Subcutaneous abdominal adipose tissue (tissue), 5 donors: ENCODE data around the gene LYRM4.

Source experiments
- H3K27ac ChIP-seq: one replicate; pipeline ENCODE4 v1.7.0; 2013; ENCODE audit warnings: low read depth, mild to moderate bottlenecking, inconsistent platforms, low read length, moderate library complexity
- H3K27me3 ChIP-seq, 5 donors: one replicate each; pipeline ENCODE4 v1.7.0; 2013; ENCODE audit warnings: low read length in 5 of 5, inconsistent platforms in 1 of 5; ENCODE audit not compliant: control insufficient read depth in 5 of 5, insufficient read depth in 4 of 5
- H3K36me3 ChIP-seq, 5 donors: one replicate each; pipeline ENCODE4 v1.7.0; 2013; ENCODE audit warnings: low read length in 5 of 5; ENCODE audit not compliant: control insufficient read depth in 5 of 5, insufficient read depth in 5 of 5
- H3K4me1 ChIP-seq, 5 donors: one replicate each; pipeline ENCODE4 v1.7.0; 2013; ENCODE audit warnings: low read length in 5 of 5, mild to moderate bottlenecking in 3 of 5, moderate library complexity in 1 of 5; ENCODE audit not compliant: control insufficient read depth in 5 of 5, insufficient read depth in 5 of 5
- H3K4me3 ChIP-seq, 5 donors: one replicate each; pipeline ENCODE4 v1.7.0; 2013; ENCODE audit warnings: low read length in 5 of 5, low read depth in 1 of 5
- H3K9ac ChIP-seq, 5 donors: one replicate each; pipeline ENCODE4 v1.7.0; 2013; ENCODE audit warnings: low read length in 5 of 5, mild to moderate bottlenecking in 4 of 5, moderate library complexity in 3 of 5
- H3K9me3 ChIP-seq, 5 donors: one replicate each; pipeline ENCODE4 v1.7.0; 2013; ENCODE audit warnings: low read length in 5 of 5; ENCODE audit not compliant: control insufficient read depth in 5 of 5
- donor health status: healthy.
- donor health status: healthy.
- donor health status: healthy.
- donor health status: healthy.
- donor health status: healthy.

Gene LYRM4

DNA sequence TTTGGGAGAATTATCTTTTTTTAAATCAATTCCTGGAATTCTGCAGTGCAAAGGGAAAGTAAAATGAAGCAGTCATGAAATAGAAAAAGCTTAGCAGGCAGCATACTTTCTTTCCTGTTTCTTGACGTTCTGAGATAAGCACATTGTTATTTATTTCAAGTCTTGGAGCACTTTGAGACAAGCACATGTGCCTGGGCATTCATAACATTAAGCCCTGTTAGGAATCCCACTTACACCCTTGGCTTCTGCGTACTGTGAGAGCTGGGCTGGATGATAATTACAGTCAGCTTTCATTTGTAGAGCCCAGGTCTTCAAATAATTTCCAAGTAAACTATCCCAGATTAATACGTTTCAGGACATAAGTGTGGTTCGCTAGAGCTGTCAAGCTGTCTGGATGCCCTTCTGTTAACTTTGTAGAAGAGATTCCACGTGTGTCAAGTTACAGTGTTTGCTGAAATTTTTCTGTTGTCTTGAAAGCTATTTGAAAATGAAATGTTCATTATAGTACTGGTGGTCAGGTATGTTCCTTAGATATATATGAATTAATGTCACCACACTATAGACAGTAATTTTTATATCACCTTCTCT, 9.4 kb upstream of the LYRM4 start:
- Histone ChIP-seq H3K27ac (no peak overlapping the region), H3K27me3 (no peaks in the 10 kb centered on the region), H3K36me3 (peaks cover 0 to 2% (median 0%) of the 10 kb centered on the region in 5 donors), H3K4me3 (no peak overlapping the region), H3K9me3 (no peaks in the 10 kb centered on the region), H3K4me1 (no peaks in the 10 kb centered on the region), H3K9ac (no peak overlapping the region)

DNA sequence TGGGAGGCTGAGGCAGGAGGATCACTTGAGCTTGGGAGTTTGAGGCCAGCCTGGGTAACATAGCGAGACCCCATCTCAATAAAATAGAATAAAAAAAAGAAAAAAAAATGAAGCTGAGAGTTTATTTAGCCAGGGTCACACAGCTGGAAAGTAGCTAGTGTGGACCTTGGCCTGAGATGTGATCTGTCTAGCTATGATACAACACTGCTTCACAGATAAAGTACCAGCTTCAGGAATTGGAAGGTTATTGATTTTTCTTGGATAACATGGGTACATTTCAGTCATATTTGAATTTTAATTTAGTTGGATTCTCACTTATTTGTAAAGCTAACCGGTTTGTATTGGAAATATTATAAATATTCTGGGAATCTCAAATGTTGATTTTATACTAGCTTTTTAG, 5.7 kb upstream of the LYRM4 start:
- H3K4me3 ChIP-seq, result no peak overlapping the region
- H3K4me1 ChIP-seq, result peaks cover 0 to 13% (median 11%) of the 10 kb centered on the region in 5 donors
- no peaks in the 10 kb centered on the region for H3K27me3 ChIP-seq
- H3K27ac ChIP-seq, result no peak overlapping the region
- H3K9ac ChIP-seq, result no peak overlapping the region
- H3K36me3 ChIP-seq, result peaks cover 0 to 2% (median 0%) of the 10 kb centered on the region in 5 donors
- H3K9me3 ChIP-seq, result no peaks in the 10 kb centered on the region

DNA sequence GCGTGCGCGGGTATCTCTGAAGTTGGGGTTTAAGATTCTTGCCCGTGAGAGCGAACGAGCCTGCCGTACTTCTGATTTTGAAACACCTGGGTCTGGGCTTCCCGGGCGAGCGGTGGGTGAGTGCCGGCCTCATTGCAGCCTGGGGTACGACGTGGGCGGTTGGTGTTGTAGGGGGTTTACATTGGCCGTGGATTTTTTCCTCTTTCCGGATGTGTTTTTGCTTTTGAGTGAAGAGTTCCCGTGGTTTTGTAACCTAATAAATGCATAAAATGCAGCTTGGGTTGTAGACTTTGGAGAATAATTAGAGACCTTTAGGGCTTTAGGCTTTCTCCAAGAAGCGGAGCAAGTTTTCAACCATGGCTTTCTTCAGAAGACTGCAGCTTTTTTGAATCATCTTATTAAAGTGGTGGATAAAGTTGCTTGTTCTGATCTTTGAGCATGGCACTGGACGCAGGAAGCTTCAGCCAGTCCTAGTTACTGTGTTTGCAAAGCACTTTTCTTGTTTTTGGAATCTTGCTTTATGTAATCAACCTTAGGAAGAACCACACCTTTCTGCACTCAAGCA, 877 bp upstream of the LYRM4 start:
- no peaks in the 10 kb centered on the region for H3K27me3 ChIP-seq
- H3K9ac ChIP-seq, result peak overlapping the region; percentile 84 to 96 (median 91)
- H3K4me3 ChIP-seq, result peak overlapping the region; percentile 85 to 94 (median 92)
- H3K36me3 ChIP-seq, result peaks cover 0 to 2% (median 0%) of the 10 kb centered on the region in 5 donors
- H3K27ac ChIP-seq, result peak overlapping the region; percentile 95
- H3K4me1 ChIP-seq, result peaks cover 3 to 22% (median 20%) of the 10 kb centered on the region in 5 donors
- H3K9me3 ChIP-seq, result no peaks in the 10 kb centered on the region

DNA sequence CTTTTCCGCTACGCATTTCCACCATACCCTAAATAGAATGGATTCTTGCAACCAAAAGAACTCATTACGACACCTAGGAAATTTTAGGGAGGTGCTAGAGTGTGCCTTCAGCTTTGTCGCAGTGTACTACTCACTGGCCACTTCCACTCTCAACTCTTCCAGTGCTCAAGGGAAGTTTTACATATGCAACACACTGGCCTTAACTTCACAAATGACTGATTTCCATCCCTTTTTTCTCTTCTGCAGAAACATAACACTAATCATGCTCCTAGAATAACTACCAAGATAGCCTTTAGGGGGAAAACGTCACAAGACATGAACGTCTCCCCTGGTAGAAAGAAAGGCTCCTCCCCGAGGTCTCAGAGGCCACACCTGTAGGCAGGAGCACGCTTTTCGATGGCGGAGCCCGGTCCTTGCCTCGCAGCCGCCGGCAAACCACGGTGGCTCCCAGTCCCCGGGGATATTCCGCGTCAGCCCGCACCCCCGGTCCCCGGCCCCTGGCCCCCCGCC, 584 bp downstream of the LYRM4 start:
- peaks cover 3 to 22% (median 20%) of the 10 kb centered on the region in 5 donors for H3K4me1 ChIP-seq
- H3K4me3 ChIP-seq, result peak overlapping the region; percentile 77 to 94 (median 92)
- peaks cover 0 to 3% (median 0%) of the 10 kb centered on the region in 5 donors for H3K36me3 ChIP-seq
- no peaks in the 10 kb centered on the region for H3K9me3 ChIP-seq
- H3K27me3 ChIP-seq, result no peaks in the 10 kb centered on the region
- peak overlapping the region; percentile 21 to 77 (median 66) for H3K9ac ChIP-seq
- H3K27ac ChIP-seq, result peak overlapping the region; percentile 95

DNA sequence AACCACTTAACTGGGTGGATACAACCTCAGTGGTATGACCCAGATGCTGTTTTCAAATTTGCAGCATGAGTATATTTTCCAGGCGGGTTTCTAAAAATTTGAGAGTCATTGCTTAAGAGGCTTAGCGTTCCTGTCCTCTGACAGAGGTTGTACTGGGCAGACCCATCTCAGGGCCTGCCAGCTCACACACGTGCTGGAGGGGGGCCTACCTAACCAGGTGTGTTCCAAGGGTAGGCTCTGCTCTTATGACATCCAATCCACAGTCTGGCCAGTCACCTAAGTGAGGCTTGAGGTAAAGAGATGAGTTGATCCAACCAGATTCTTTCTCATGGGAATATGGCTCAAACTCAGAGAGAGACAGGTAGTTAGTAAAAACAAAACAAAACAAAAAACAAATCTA, 1.3 kb downstream of the LYRM4 start:
- Histone ChIP-seq H3K9me3 (no peaks in the 10 kb centered on the region), H3K27me3 (no peaks in the 10 kb centered on the region), H3K9ac (peak overlapping the region in 1 of 5 donors; percentile 21), H3K36me3 (peaks cover 0 to 3% (median 0%) of the 10 kb centered on the region in 5 donors), H3K4me1 (peaks cover 3 to 22% (median 20%) of the 10 kb centered on the region in 5 donors), H3K27ac (peak overlapping the region; percentile 95), H3K4me3 (peak overlapping the region in 3 of 5 donors; percentile 89 to 94 (median 92))

DNA sequence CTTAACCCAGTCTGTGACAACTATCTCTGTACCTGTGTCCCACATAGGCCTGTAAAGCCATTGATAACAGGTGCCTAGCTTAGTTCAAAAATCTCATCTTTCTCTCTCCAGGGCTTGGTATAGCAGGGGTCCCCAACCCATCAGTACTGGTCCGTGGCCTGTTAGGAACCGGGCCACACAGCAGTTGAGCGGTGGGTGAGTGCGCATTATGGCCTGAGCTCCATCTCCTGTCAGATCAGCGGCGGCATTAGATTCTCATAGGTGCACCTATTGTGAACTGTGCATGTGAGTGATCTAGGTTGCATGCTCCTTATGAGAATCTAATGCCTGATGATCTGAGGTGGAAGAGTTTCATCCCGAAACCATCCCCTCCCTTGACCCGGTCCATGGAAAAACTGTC, 3.4 kb downstream of the LYRM4 start:
- Histone ChIP-seq H3K4me3 (no peak overlapping the region), H3K9me3 (no peaks in the 10 kb centered on the region), H3K27me3 (no peaks in the 10 kb centered on the region), H3K9ac (no peak overlapping the region), H3K27ac (no peak overlapping the region), H3K4me1 (peaks cover 3 to 18% (median 17%) of the 10 kb centered on the region in 5 donors), H3K36me3 (peaks cover 0 to 7% (median 3%) of the 10 kb centered on the region in 5 donors)

DNA sequence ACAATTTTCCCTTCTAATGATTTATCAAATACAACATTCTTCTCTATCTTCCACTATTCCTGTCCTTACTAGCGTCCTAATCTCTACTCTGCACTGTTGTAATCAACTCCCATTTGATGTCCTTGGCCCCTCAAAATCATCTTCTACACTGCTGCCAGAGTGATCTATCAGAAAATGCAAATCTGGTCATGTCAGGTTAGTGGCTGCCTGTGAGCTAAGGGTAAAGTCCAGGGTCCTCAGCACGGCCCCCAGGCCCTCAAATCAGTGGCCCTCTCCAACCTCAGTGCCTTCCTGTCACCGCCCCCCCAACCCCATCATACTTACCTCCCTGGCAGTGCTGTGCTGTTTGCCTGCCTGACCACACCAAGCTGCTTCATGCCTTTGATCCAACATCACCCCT, 3.8 kb downstream of the LYRM4 start:
- H3K4me3 ChIP-seq, result no peak overlapping the region
- H3K9ac ChIP-seq, result no peak overlapping the region
- peaks cover 0 to 7% (median 3%) of the 10 kb centered on the region in 5 donors for H3K36me3 ChIP-seq
- H3K9me3 ChIP-seq, result no peaks in the 10 kb centered on the region
- peaks cover 3 to 14% (median 13%) of the 10 kb centered on the region in 5 donors for H3K4me1 ChIP-seq
- H3K27me3 ChIP-seq, result no peaks in the 10 kb centered on the region
- H3K27ac ChIP-seq, result no peak overlapping the region

DNA sequence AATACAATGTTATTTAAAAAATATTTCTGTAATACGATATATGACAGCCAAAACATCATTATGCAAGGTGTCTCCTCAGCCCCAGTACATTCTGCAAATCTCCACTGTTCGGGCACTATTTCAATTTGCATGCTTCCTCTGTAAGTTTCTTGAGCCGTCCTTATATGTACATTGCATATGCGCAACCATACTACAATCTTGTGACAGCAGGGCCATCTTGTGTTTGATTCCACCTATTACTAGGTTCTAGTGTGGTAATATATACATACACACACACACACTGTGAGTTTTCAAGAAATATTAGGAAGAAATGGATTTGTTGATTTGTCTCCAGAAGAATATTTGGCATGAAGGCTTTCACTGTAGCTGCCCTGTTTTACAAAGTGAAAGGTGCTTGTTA, 9.8 kb downstream of the LYRM4 start:
- Histone ChIP-seq H3K9me3 (peaks cover 0 to 3% (median 0%) of the 10 kb centered on the region in 5 donors), H3K27ac (no peak overlapping the region), H3K36me3 (peaks cover 0 to 7% (median 3%) of the 10 kb centered on the region in 5 donors), H3K4me3 (no peak overlapping the region), H3K9ac (no peak overlapping the region), H3K27me3 (no peaks in the 10 kb centered on the region), H3K4me1 (no peaks in the 10 kb centered on the region)

DNA sequence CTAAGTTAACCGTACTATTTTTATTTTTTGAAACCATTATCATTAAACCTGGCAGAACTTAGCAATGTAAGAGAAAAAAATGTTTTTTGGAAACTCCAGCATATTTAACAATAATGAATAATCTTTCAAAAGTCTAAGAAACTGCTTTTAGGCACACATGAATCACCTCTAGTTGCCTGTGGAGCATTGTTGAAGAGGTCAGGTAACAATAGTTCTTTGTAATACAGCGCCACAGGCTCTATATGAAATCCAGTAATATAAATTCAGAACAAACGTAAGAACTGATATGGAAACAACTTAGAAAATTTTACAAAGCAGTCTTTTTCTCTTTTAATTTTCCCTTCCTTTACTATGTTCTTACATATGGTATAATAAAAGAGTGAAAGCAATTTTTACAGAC, 10.3 kb downstream of the LYRM4 start:
- peaks cover 0 to 3% (median 0%) of the 10 kb centered on the region in 5 donors for H3K9me3 ChIP-seq
- no peaks in the 10 kb centered on the region for H3K27me3 ChIP-seq
- H3K4me3 ChIP-seq, result no peak overlapping the region
- H3K4me1 ChIP-seq, result no peaks in the 10 kb centered on the region
- peaks cover 0 to 9% (median 3%) of the 10 kb centered on the region in 5 donors for H3K36me3 ChIP-seq
- H3K9ac ChIP-seq, result no peak overlapping the region
- no peak overlapping the region for H3K27ac ChIP-seq

DNA sequence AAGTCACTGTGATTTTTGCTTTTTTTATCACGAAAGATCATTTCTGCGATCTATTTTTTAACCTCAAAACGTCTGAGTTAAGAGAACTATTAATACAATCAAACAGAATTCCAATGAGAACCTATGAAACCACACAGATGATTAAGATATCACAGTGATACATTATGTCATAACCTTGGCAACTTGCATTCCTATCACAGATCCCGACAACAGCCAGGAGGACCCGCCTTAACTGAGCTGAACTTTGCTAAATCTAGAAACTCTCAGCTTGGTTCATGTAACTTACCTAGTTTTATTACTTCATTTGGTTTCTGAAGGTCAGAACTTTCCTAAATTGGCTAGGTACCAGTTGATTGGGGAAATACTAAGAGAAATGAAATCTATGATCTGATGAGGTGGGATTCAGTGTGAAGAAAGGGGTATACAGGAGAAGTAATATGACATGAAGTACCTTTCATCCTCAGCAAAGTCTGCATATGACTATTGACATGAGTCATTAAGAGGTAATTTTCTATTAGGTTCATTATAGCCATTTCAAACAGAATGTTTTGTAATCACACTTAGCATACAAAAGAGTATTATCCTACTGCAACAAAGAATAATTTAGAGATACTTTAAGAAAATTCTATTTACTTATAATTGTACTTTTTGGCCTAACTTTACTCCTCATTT, 11.2 kb downstream of the LYRM4 start:
- peaks cover 0 to 13% (median 1%) of the 10 kb centered on the region in 5 donors for H3K36me3 ChIP-seq
- H3K9me3 ChIP-seq, result peaks cover 0 to 3% (median 0%) of the 10 kb centered on the region in 5 donors
- no peaks in the 10 kb centered on the region for H3K27me3 ChIP-seq
- no peak overlapping the region for H3K27ac ChIP-seq
- no peak overlapping the region for H3K9ac ChIP-seq
- H3K4me1 ChIP-seq, result no peaks in the 10 kb centered on the region
- no peak overlapping the region for H3K4me3 ChIP-seq
